HepG2 (cell line): ENCODE data around the gene AMOTL2. TPM values are rescaled to one million over a fixed set of nuclear protein-coding genes. Genes with fewer than 3 reads are reported as not detected.

ENCODE experiments used
- CEBPG ChIP-seq: IDR thresholded peaks from 2 replicates; pipeline ENCODE4 v1.6.1; 2016
- DMAP1 ChIP-seq: IDR thresholded peaks from 2 replicates; pipeline ENCODE4 v1.6.1; 2016
- EHMT2 ChIP-seq: fragments of 200-600 bp; sonication (generic); IDR thresholded peaks from 2 replicates; pipeline ENCODE4 v1.7.0; 2017; ENCODE audit warnings: antibody characterized with exemption, low read depth, low read length, borderline replicate concordance
- FOXA3 ChIP-seq: IDR thresholded peaks from 2 replicates; pipeline ENCODE4 v1.6.1; 2016; ENCODE audit warnings: missing genetic modification reagents, missing compliant biosample characterization
- FUBP1 ChIP-seq: sonication (generic); formaldehyde crosslinking; IDR thresholded peaks from 2 replicates; pipeline ENCODE4 v1.5.1; 2020; ENCODE audit warnings: missing genetic modification reagents, mild to moderate bottlenecking, borderline replicate concordance
- HOXA7 ChIP-seq: sonication (generic); formaldehyde crosslinking; IDR thresholded peaks from 2 replicates; pipeline ENCODE4 v1.8.1; 2022; ENCODE audit warnings: mild to moderate bottlenecking, missing genetic modification reagents, moderate library complexity
- IRX3 ChIP-seq: sonication (generic); formaldehyde crosslinking; IDR thresholded peaks from 2 replicates; pipeline ENCODE4 v1.8.1; 2023; ENCODE audit warnings: mild to moderate bottlenecking, low read depth, missing genetic modification reagents, borderline replicate concordance
- MAZ ChIP-seq, 2 experiments: sonication (generic) in 1 of 2; formaldehyde crosslinking in 1 of 2; IDR thresholded peaks; 2 replicates each; pipeline versions ENCODE4 v1.5.0 to v1.6.1; 2012 to 2020; ENCODE audit warnings: low read depth in 2 of 2, mild to moderate bottlenecking in 2 of 2, borderline replicate concordance in 1 of 2, improper control_type of control experiment in 1 of 2, low read length in 1 of 2, missing genetic modification reagents in 1 of 2, moderate library complexity in 1 of 2
- MLXIP ChIP-seq: sonication (generic); formaldehyde crosslinking; IDR thresholded peaks from 2 replicates; pipeline ENCODE4 v1.9.0; 2021; ENCODE audit warnings: missing genetic modification reagents, borderline replicate concordance
- PLRG1 ChIP-seq: fragments of 450-650 bp; conservative IDR thresholded peaks from 2 replicates; pipeline ENCODE4 v1.6.1; 2016
- RARA ChIP-seq: IDR thresholded peaks from 2 replicates; pipeline ENCODE4 v1.6.1; 2016; ENCODE audit warnings: missing genetic modification reagents, missing compliant biosample characterization
- SSRP1 ChIP-seq: IDR thresholded peaks from 2 replicates; pipeline ENCODE4 v1.6.1; 2016; ENCODE audit warnings: control low read depth
- STAT5B ChIP-seq: sonication (generic); formaldehyde crosslinking; IDR thresholded peaks from 2 replicates; pipeline ENCODE4 v1.4.0; 2020; ENCODE audit warnings: missing genetic modification reagents
- ZNF20 ChIP-seq: sonication (generic); formaldehyde crosslinking; IDR thresholded peaks from 2 replicates; pipeline ENCODE4 v1.4.0; 2020; ENCODE audit warnings: mild to moderate bottlenecking, moderate library complexity, missing genetic modification reagents
- ZNF563 ChIP-seq: sonication (generic); formaldehyde crosslinking; IDR thresholded peaks from 2 replicates; pipeline ENCODE4 v1.8.0; 2022; ENCODE audit warnings: mild to moderate bottlenecking, moderate library complexity, missing genetic modification reagents
- polyA plus RNA-seq, 8 experiments: library from polyadenylated mRNA; depleted of rRNA in 3 of 8; stranded (reverse) in 7 of 8; unstranded in 1 of 8; fragments of >200 nt; fragmentation: Illumina TruSeq in 4 of 8; extraction: Trizol in 4 of 8; gene quantifications; 2 replicates each; pipeline versions ENCODE4 v1.2.1 to v1.2.3, GENCODE V29; 2011 to 2016; ENCODE audit warnings: low read depth in 4 of 8, missing spikeins in 1 of 8, mixed read lengths in 1 of 8; ENCODE audit not compliant: insufficient read depth in 1 of 8
- total RNA-seq, 5 experiments: library from RNA; depleted of rRNA; stranded (reverse); fragments of >200 nt; fragmentation: Illumina TruSeq; extraction: Trizol; gene quantifications; 2 replicates each; pipeline ENCODE4 v1.2.3, GENCODE V29; 2016; ENCODE audit warnings: low read depth in 1 of 5
- TF ChIP-seq, protein P1 (sequence below): sonication (generic); formaldehyde crosslinking; IDR thresholded peaks from 2 replicates; pipeline ENCODE4 v1.8.1; 2023; ENCODE audit warnings: mild to moderate bottlenecking, missing genetic modification reagents
- TF ChIP-seq, protein P2 (sequence below): sonication (generic); formaldehyde crosslinking; IDR thresholded peaks from 2 replicates; pipeline ENCODE4 v1.5.0; 2020; ENCODE audit warnings: mild to moderate bottlenecking, missing genetic modification reagents
- TF ChIP-seq, protein P3 (sequence below): IDR thresholded peaks from 2 replicates; pipeline ENCODE4 v1.6.1; 2016

The AMOTL2 gene
- total and polyA plus RNA-seq, 2 of the 13 experiments (the other 11 are each of a cell fraction or from before 2014, with no cell fraction given): 17.3 to 18.5 TPM

- TF ChIP-seq MLXIP (CRISPR knock-in tag): no peak
- TF ChIP-seq FOXA3: peak; percentile 49; the same call in 1 of the 2 replicates
- no peak for TF ChIP-seq SSRP1 (CRISPR knock-in tag)
- peak; percentile 76; the same call in 1 of the 2 replicates for TF ChIP-seq EHMT2
- no peak for TF ChIP-seq PLRG1
- TF ChIP-seq FUBP1: no peak
- TF ChIP-seq IRX3 (CRISPR knock-in tag): no peak
- 0 out of 2 replicates have a peak, but pooled peaks have one; percentile 25 for TF ChIP-seq MAZ (IDR thresholded peaks at IDR 0.05; ENCODE audit: borderline replicate concordance, low read depth, low read length)
- no peak for TF ChIP-seq MAZ (CRISPR knock-in tag; IDR thresholded peaks at IDR 0.05; ENCODE audit: low read depth)
- TF ChIP-seq, protein P1, sequence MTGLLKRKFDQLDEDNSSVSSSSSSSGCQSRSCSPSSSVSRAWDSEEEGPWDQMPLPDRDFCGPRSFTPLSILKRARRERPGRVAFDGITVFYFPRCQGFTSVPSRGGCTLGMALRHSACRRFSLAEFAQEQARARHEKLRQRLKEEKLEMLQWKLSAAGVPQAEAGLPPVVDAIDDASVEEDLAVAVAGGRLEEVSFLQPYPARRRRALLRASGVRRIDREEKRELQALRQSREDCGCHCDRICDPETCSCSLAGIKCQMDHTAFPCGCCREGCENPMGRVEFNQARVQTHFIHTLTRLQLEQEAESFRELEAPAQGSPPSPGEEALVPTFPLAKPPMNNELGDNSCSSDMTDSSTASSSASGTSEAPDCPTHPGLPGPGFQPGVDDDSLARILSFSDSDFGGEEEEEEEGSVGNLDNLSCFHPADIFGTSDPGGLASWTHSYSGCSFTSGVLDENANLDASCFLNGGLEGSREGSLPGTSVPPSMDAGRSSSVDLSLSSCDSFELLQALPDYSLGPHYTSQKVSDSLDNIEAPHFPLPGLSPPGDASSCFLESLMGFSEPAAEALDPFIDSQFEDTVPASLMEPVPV (CRISPR knock-in tag): no peak
- TF ChIP-seq ZNF20 (CRISPR knock-in tag): no peak
- no peak for TF ChIP-seq HOXA7 (CRISPR knock-in tag)
- peak; percentile 26; the same call in 1 of the 2 replicates for TF ChIP-seq RARA (CRISPR knock-in tag)
- TF ChIP-seq DMAP1: 0 out of 2 replicates have a peak, but pooled peaks have one; percentile 27
- TF ChIP-seq, protein P2, sequence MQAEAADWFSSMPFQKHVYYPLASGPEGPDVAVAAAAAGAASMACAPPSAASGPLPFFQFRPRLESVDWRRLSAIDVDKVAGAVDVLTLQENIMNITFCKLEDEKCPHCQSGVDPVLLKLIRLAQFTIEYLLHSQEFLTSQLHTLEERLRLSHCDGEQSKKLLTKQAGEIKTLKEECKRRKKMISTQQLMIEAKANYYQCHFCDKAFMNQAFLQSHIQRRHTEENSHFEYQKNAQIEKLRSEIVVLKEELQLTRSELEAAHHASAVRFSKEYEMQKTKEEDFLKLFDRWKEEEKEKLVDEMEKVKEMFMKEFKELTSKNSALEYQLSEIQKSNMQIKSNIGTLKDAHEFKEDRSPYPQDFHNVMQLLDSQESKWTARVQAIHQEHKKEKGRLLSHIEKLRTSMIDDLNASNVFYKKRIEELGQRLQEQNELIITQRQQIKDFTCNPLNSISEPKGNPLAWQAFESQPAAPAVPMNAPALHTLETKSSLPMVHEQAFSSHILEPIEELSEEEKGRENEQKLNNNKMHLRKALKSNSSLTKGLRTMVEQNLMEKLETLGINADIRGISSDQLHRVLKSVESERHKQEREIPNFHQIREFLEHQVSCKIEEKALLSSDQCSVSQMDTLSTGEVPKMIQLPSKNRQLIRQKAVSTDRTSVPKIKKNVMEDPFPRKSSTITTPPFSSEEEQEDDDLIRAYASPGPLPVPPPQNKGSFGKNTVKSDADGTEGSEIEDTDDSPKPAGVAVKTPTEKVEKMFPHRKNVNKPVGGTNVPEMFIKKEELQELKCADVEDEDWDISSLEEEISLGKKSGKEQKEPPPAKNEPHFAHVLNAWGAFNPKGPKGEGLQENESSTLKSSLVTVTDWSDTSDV (CRISPR knock-in tag): no peak
- no peak for TF ChIP-seq STAT5B
- TF ChIP-seq ZNF563 (CRISPR knock-in tag): no peak
- TF ChIP-seq, protein P3, sequence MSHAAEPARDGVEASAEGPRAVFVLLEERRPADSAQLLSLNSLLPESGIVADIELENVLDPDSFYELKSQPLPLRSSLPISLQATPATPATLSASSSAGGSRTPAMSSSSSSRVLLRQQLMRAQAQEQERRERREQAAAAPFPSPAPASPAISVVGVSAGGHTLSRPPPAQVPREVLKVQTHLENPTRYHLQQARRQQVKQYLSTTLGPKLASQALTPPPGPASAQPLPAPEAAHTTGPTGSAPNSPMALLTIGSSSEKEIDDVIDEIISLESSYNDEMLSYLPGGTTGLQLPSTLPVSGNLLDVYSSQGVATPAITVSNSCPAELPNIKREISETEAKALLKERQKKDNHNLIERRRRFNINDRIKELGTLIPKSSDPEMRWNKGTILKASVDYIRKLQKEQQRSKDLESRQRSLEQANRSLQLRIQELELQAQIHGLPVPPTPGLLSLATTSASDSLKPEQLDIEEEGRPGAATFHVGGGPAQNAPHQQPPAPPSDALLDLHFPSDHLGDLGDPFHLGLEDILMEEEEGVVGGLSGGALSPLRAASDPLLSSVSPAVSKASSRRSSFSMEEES (CRISPR knock-in tag): peak; percentile 81
- peak; percentile 62 for TF ChIP-seq CEBPG (CRISPR knock-in tag)
Measured at GRCh38 chr3:134309987-134310700, 64.1 kb downstream of the AMOTL2 start (continued).
